Glomerular endothelial cell (primary cell): ENCODE results near the gene HPSE. TPM values are rescaled to one million over a fixed set of nuclear protein-coding genes. Genes with fewer than 3 reads are reported as not detected.
"Not testable (repeated sequence)": the region's sequence is repeated elsewhere in the genome, so short reads cannot be mapped to it uniquely, and the experiment has no call there.

Experiments used
- DNase-seq: peaks from one replicate; pipeline ENCODE4 v3.0.0-alpha.2; 2011; ENCODE audit warnings: low read depth, low spot score; ENCODE audit errors: extremely low read depth
- total RNA-seq: library from RNA; depleted of rRNA; stranded (reverse); fragments of >200 nt; gene quantifications from 2 replicates; pipeline ENCODE4 v1.2.3, GENCODE V29; 2015

The HPSE gene
- total RNA-seq, 1 donor from 2014 or later, result 3.5 TPM

GRCh38 chr4:83339573-83339972 lies 4.9 kb upstream of the HPSE start:
- no peak for DNase-seq

- DNase-seq, result no peak
Measured at GRCh38 chr4:83335701-83336100, 1.1 kb upstream of the HPSE start.

GRCh38 chr4:83331956-83332355 lies 2.7 kb downstream of the HPSE start:
- no peak for DNase-seq

- no peak for DNase-seq
Measured at GRCh38 chr4:83329521-83330110, 5.0 kb downstream of the HPSE start.

GRCh38 chr4:83328521-83329187 lies 6.0 kb downstream of the HPSE start:
- no peak for DNase-seq

GRCh38 chr4:83326546-83326945 lies 8.1 kb downstream of the HPSE start:
- no peak for DNase-seq

- DNase-seq, result not testable (repeated sequence)
Measured at GRCh38 chr4:83325306-83325705, 9.3 kb downstream of the HPSE start.

GRCh38 chr4:83323136-83323535 lies 11.5 kb downstream of the HPSE start:
- DNase-seq, result no peak

- DNase-seq, result peak; percentile 27
Measured at GRCh38 chr4:83320548-83320947, 14.1 kb downstream of the HPSE start.

GRCh38 chr4:83318666-83319065 lies 16.0 kb downstream of the HPSE start:
- no peak for DNase-seq

GRCh38 chr4:83317671-83318070 lies 17.0 kb downstream of the HPSE start:
- no peak for DNase-seq

GRCh38 chr4:83316459-83317165 lies 18.0 kb downstream of the HPSE start:
- no peak for DNase-seq

GRCh38 chr4:83315341-83315870 lies 19.2 kb downstream of the HPSE start:
- no peak for DNase-seq

- DNase-seq, result no peak
Measured at GRCh38 chr4:83308672-83309071, 26.0 kb downstream of the HPSE start.

GRCh38 chr4:83307920-83308319 lies 26.7 kb downstream of the HPSE start:
- DNase-seq, result no peak

GRCh38 chr4:83305187-83305586 lies 29.5 kb downstream of the HPSE start:
- DNase-seq, result no peak

- no peak for DNase-seq
Measured at GRCh38 chr4:83297548-83298260, 36.9 kb downstream of the HPSE start.

GRCh38 chr4:83293305-83294046 lies 41.2 kb downstream of the HPSE start:
- DNase-seq, result no peak

- not testable (repeated sequence) for DNase-seq
Measured at GRCh38 chr4:83290059-83290774, 44.4 kb downstream of the HPSE start.

- not testable (repeated sequence) for DNase-seq
Measured at GRCh38 chr4:83288381-83288780, 46.3 kb downstream of the HPSE start.
